Epithelial cell of esophagus (primary cell): Measurements from ENCODE around the gene ZFAND6.

ENCODE experiments used
- DNase-seq: peaks from one replicate; pipeline ENCODE4 v3.0.0; 2010; ENCODE audit warnings: low read depth
- H3K4me3 ChIP-seq: 2 replicates; pipeline ENCODE4 v1.5.1; 2011; ENCODE audit warnings: mild to moderate bottlenecking, low read length, control low read depth
- TF ChIP-seq, protein P1 (sequence below): IDR thresholded peaks from 2 replicates; pipeline ENCODE4 v1.5.1; 2011; ENCODE audit warnings: low read depth, mild to moderate bottlenecking, low read length, control low read depth, inconsistent platforms; ENCODE audit not compliant: insufficient read depth; ENCODE audit errors: missing control alignments

The ZFAND6 gene

DNA sequence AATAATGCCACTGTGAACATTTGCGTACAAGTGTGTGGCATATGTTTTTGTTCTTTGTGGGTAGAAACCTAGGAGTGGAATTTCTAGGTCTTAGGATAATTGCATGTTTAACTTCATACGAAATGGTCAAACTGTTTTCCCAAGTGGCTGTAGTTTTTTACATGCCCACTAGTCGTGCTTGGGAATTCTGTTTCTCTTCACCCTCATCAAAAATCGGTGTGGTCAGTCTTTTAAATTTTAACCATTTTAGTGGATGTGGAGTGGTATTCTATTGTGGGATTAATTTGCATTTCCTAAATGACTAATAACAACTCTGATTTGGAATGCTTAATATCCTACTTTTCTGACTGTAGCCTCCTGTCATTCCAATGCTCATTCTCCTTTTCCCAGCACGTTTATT, 27.6 kb downstream of the ZFAND6 start:
- H3K4me3 ChIP-seq: no peak overlapping the region
- DNase-seq: no peak
- TF ChIP-seq, protein P1, sequence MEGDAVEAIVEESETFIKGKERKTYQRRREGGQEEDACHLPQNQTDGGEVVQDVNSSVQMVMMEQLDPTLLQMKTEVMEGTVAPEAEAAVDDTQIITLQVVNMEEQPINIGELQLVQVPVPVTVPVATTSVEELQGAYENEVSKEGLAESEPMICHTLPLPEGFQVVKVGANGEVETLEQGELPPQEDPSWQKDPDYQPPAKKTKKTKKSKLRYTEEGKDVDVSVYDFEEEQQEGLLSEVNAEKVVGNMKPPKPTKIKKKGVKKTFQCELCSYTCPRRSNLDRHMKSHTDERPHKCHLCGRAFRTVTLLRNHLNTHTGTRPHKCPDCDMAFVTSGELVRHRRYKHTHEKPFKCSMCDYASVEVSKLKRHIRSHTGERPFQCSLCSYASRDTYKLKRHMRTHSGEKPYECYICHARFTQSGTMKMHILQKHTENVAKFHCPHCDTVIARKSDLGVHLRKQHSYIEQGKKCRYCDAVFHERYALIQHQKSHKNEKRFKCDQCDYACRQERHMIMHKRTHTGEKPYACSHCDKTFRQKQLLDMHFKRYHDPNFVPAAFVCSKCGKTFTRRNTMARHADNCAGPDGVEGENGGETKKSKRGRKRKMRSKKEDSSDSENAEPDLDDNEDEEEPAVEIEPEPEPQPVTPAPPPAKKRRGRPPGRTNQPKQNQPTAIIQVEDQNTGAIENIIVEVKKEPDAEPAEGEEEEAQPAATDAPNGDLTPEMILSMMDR: no peak

DNA sequence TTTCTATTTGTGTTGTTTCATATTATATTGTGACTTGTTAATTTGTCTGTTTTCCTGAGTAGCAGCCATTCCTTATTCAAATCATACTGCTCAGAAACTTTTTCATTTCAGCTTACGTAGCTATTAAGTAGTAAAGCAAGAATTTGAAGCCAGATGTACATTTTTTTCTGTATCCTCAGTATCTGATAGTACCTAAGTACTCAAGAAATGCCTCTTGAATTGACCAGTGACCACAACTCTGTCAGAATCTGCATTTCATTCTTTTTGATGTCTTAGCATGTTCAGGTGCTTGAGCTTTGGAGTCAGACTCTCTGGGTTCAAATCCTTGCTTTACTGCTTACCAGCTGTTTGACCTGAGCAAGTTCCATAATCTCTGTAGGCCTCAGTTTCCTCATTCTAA, 30.6 kb downstream of the ZFAND6 start:
- DNase-seq: no peak
- H3K4me3 ChIP-seq: no peak overlapping the region
- TF ChIP-seq, protein P1: no peak

DNA sequence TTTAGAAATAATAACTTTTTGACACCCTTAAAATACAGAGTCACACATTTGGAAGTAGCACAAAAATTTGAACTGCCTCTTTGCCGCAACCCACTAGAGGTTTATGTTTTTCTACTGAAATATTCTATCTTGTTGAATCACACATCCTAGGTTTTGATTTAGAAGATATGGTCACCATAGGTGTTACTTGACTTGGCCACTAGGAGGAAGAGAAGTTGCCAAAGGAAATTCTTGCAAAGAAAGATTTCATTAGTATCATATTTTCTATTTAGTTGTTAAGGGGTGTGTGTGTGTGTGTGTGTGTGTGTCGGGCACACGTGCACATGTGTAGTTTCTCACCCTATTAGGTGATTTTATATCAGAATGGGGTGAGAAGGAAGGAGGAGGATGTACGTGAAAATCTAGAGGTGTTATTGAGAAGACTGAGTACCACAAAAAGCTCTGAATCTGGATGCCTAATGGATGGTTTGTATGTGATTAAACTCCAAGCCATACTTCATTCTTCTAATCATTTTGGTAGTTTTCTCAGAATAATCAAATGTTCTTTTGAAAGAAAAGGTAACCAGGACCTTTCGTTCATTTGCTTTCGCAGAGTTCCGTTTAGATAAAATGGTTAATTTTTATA, 31.5 kb downstream of the ZFAND6 start:
- TF ChIP-seq, protein P1: peak; percentile 47
- peak; percentile 16 for DNase-seq
- H3K4me3 ChIP-seq: no peak overlapping the region

DNA sequence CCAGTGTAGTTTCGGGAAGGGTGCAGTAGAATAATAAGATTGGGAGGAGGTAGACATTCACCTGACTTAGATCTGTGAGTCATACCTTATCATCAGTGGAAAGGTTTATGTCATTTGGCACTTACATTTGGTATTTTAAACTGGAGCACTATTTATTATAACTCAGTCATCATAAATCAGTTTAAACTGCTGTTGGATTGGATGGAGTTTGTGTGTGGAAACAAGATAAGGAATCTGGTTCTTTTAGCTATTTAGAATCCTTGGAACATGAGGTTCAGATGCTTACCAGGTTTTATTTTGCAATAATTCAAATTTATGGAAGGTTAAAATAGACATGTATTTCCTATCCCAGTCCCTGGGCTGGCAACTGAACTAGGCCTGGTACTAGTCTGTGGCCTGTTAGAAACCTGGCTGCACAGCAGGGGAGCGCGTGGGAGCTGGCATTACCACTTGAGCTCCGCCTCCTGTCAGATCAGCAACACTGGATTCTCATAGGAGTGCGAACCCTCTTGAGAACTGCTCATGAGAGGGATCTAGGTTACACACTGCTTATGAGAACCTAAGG, 34.5 kb downstream of the ZFAND6 start:
- DNase-seq: peak; percentile 58
- TF ChIP-seq, protein P1: no peak
- no peak overlapping the region for H3K4me3 ChIP-seq

DNA sequence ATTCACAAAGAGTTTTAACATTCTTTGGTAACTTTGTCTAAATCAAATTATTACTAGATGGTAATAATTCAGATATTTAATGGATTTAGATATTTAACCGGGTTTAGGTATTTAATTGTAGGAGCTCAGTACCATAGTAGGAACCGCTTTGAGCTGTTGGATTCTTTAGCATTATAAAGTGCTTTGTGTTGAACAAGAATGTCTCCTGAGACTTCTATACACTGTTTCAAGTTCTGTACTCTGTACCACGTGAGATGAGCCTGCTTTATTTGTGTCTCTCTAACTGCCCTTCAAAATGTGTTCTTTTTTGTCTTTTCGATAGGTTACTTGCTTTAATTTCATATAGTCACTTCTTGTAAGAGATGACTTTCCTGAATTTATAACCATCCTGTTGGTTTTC, 36.0 kb downstream of the ZFAND6 start:
- TF ChIP-seq, protein P1: no peak

DNA sequence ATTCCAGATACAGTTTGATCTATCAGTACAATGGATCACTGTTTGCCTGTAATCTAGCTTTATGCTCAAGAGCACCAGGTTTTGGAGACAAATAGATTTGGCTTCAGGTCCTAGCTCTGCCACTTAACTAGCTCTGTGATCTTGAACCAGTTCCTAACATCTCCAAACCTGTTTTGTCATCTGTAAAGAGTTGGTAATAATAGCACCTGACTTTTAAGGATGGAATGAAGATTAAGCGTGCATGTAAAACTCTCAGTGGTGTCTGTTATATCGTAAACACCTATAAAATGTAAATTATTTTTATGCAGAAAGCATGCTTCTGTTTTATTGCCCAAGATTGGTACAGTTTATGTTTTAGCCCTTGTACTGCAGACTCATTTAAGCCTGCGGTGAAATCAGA, 36.5 kb downstream of the ZFAND6 start:
- H3K4me3 ChIP-seq: no peak overlapping the region
- TF ChIP-seq, protein P1: no peak
- no peak for DNase-seq

More for the DNA sequence above, 36.0 kb downstream of the ZFAND6 start:
- DNase-seq: no peak
- no peak overlapping the region for H3K4me3 ChIP-seq

DNA sequence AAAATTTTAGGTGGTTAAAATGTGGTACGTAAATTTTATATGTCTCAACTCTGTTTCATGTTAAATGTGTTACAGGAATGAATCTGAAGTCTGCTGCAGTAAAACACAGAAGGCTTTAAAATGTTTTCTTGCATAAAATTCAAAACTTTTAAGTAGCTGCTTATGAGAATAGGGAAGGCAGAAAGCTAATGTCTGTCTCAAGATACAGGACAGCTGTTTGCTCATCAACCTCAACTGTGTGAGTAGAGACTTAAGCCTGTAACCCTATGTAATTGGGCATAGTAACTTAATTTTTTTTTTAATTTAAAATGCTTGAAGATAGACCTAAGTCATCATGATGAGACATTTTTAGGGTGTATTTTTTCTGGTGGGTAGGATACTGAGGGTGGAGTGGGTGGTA, 38.9 kb downstream of the ZFAND6 start:
- no peak overlapping the region for H3K4me3 ChIP-seq
- TF ChIP-seq, protein P1: no peak
- DNase-seq: no peak
